Naive B cell (primary cell): Measurements from ENCODE around the gene TSC22D1. TPM values are rescaled to one million over a fixed set of nuclear protein-coding genes. Genes with fewer than 3 reads are reported as not detected.
A peak's percentile ranks its signal among the peaks of the same experiment; 100 is the strongest.

ENCODE experiments used
- ATAC-seq, 2 donors: fragments of 150-1000 bp; cut with Tn5 transposase; 2 replicates each; pipeline ENCODE4 v1.10.0; 2021; ENCODE audit warnings: low read depth in 2 of 2, mild to moderate bottlenecking in 2 of 2, moderate library complexity in 2 of 2
- DNase-seq: peaks from one replicate; pipeline ENCODE4 v3.0.0; 2022
- H3K27ac Mint-ChIP-seq, 6 donors: one replicate each; pipeline ENCODE4 v1.8.0; 2020 to 2022; ENCODE audit warnings: mild to moderate bottlenecking in 6 of 6, mixed read lengths in 6 of 6, moderate library complexity in 5 of 6, inconsistent platforms in 2 of 6
- H3K27me3 Mint-ChIP-seq, 3 donors: one replicate each; pipeline ENCODE4 v1.8.0; 2021 to 2022; ENCODE audit warnings: mixed read lengths in 3 of 3, mild to moderate bottlenecking in 1 of 3
- H3K36me3 Mint-ChIP-seq, 2 donors: one replicate each; pipeline ENCODE4 v1.8.0; 2020 to 2022; ENCODE audit warnings: mixed read lengths in 2 of 2, inconsistent platforms in 1 of 2, mild to moderate bottlenecking in 1 of 2
- H3K4me1 Mint-ChIP-seq, 3 donors: one replicate each; pipeline ENCODE4 v1.8.0; 2020 to 2022; ENCODE audit warnings: mixed read lengths in 3 of 3, inconsistent platforms in 1 of 3, mild to moderate bottlenecking in 1 of 3, moderate library complexity in 1 of 3
- H3K4me3 Mint-ChIP-seq, 8 donors: one replicate each; pipeline ENCODE4 v1.8.0; 2020 to 2022; ENCODE audit warnings: mild to moderate bottlenecking in 8 of 8, mixed read lengths in 8 of 8, moderate library complexity in 8 of 8, inconsistent platforms in 2 of 8
- H3K9me3 Mint-ChIP-seq, 7 donors: one replicate each; pipeline ENCODE4 v1.8.0; 2020 to 2022; ENCODE audit warnings: mixed read lengths in 7 of 7, mild to moderate bottlenecking in 5 of 7, inconsistent platforms in 2 of 7, moderate library complexity in 1 of 7
- polyA plus RNA-seq, 6 donors: library from polyadenylated mRNA; unstranded; fragments of 300-500 nt; fragmentation: Illumina TruSeq; gene quantifications; one replicate each; pipeline ENCODE4 v1.2.3, GENCODE V29; 2021; ENCODE audit warnings: low read depth in 6 of 6

TSC22D1 gene
- polyA plus RNA-seq, 6 donors from 2014 or later: 3.5 to 10.1 (median 7.0) TPM

DNA sequence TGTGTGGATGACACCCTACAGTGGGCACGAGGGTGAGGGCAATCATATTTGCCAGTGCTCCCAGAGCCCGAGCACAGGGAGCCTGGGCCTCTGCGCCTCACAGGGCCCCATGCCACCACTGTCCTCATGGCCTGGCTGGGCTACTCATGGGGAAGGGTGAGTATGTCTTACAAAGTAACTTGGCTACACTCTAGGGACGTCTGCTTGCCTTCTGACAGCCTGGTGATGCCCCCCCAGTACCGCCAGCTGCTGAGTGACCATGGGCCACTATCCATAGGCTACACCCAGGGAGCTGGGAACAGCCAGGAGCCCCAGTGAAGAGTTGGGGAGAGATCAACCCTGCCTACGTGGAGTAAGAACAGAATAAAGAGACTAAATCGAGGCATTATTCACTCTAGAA, 123.7 kb downstream of the TSC22D1 start:
- no peak overlapping the region for H3K4me3 Mint-ChIP-seq
- H3K27me3 Mint-ChIP-seq: no peaks in the 10 kb centered on the region
- no peak overlapping the region for H3K27ac Mint-ChIP-seq
- peaks cover 0 to 12% (median 2%) of the 10 kb centered on the region in 7 donors for H3K9me3 Mint-ChIP-seq
- DNase-seq (no peak), ATAC-seq (no peak)
- H3K36me3 Mint-ChIP-seq: no peaks in the 10 kb centered on the region
- peaks cover 0 to 6% (median 0%) of the 10 kb centered on the region in 3 donors for H3K4me1 Mint-ChIP-seq

DNA sequence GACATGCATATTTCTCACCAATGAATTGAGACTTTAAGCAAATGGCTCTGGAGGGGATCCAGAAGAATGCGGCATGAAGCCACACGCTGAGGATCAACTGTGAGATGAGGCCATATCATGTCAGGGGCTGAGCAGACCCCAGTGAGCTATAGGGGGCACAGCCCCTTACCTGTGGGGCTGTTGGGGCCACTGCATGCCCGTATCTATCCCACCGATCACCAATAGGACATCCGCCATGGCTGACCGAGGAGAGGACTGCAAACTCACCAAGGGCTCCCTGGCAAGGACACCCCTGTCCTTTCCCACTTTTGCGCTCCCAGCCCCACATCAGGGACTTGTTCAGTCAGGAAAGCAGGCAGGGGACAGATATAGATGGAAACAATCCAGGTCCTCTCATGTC, 124.5 kb downstream of the TSC22D1 start:
- Mint-ChIP-seq H3K27me3 (no peaks in the 10 kb centered on the region), H3K36me3 (no peaks in the 10 kb centered on the region), H3K4me3 (no peak overlapping the region), H3K27ac (no peak overlapping the region), H3K9me3 (peaks cover 0 to 12% (median 2%) of the 10 kb centered on the region in 7 donors), H3K4me1 (peaks cover 0 to 6% (median 2%) of the 10 kb centered on the region in 3 donors)
- DNase-seq: no peak
- ATAC-seq: no peak

DNA sequence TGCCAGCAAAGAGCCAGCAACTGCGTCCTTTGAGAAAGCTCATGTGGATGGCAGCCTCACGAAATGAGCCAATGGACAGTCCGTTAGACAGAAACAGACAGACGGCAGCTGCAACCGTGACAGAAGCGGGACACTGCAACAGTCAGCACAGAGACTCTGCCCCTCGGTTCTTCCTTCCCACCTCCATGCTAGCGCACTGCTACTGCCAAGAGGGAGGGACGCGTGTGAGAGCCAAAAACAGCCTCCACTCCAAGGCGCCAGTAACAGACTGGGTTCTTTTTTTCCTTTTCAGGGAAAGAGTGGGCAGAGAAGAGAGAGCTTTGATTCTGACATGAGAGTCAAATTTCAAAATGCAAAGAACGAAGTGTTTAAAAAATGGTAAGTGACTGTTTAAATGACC, 125.0 kb downstream of the TSC22D1 start:
- DNase-seq (no peak), ATAC-seq (no peak)
- no peaks in the 10 kb centered on the region for H3K27me3 Mint-ChIP-seq
- H3K36me3 Mint-ChIP-seq: no peaks in the 10 kb centered on the region
- H3K4me3 Mint-ChIP-seq: no peak overlapping the region
- no peak overlapping the region for H3K27ac Mint-ChIP-seq
- peaks cover 2 to 6% (median 6%) of the 10 kb centered on the region in 3 donors for H3K4me1 Mint-ChIP-seq
- peaks cover 0 to 7% (median 2%) of the 10 kb centered on the region in 7 donors for H3K9me3 Mint-ChIP-seq

DNA sequence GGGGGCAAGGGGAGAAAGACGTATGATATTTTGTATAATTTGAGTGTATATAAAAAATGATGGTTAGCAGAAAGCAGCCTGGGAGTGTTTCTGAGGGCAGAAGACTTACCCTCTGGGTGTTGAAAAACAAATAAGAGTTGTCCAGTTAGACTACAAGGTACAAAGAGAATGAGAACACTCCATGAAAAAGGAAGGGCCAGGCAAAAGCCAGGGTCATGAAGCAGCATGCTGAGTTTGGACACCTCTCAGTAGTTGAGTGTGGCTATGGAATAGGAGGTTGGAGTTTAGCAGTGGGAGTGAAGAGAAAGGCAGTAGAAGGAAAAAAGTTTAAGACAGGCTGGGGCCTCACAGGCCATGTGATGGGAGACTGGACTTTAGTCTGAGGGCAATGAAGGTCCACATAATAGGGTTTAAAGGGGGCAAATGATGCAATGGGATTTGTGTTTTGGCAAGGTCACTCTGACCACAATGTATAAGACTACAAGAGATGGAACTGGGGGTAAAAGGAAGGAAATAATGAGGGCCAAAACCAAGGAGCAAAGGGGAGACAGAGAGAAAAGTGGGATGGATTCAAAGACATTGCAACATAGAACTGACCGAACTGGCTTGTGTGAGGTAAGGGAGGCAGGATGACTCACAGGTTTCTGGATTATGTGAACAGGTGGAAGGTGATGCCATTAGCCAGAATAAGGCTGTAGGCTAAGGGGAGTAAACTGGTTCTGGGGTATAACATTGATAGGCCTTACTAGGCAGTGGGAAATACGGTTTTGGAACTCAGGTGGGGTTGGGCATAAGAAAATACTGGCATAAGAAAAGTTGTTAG, 125.9 kb downstream of the TSC22D1 start:
- no peaks in the 10 kb centered on the region for H3K36me3 Mint-ChIP-seq
- H3K4me1 Mint-ChIP-seq: peaks cover 2 to 6% (median 6%) of the 10 kb centered on the region in 3 donors
- H3K27ac Mint-ChIP-seq: no peak overlapping the region
- DNase-seq (no peak), ATAC-seq (no peak)
- H3K4me3 Mint-ChIP-seq: no peak overlapping the region
- no peaks in the 10 kb centered on the region for H3K9me3 Mint-ChIP-seq
- H3K27me3 Mint-ChIP-seq: no peaks in the 10 kb centered on the region

DNA sequence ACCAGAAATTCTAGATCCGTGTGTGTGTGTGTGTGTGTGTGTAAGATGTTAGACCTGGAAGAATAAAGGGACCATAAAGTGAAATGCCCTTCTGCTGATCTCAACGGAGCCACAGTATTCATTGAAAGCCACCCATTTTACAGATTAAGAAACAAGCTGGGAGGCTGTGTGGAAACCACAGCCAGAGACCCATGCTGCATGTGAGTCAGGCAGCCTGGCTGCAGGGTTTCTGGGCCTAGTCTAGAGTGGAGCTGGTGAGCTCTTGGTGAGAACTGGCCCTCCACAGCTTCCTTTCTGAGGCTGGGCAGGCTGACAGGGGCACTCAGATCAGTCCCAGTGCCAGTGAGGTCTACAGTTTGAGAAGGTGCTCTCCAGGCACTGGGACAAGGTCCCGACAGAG, 127.3 kb downstream of the TSC22D1 start:
- Mint-ChIP-seq H3K4me1 (peaks cover 2 to 6% (median 3%) of the 10 kb centered on the region in 3 donors), H3K27me3 (no peaks in the 10 kb centered on the region), H3K9me3 (no peaks in the 10 kb centered on the region), H3K27ac (no peak overlapping the region), H3K4me3 (no peak overlapping the region), H3K36me3 (no peaks in the 10 kb centered on the region)
- no peak for DNase-seq
- no peak for ATAC-seq

DNA sequence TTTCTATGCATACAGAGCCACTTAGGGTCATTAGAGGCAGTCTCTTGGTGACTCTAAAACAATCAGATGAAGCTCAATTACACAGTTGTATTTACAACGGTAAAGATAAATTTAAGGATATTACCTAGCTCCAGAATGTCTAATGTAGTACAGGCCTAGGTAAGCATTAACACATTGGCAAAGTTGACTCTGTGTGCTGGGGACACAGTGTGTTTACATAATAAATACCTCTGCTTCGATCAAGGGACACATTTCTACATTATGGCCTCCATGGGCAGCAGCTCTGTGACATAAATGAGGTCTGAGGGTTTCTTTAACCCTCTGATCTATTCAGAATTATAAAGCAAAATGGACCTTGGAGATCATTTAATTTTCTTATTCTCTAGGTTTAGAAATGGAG, 127.8 kb downstream of the TSC22D1 start:
- Mint-ChIP-seq H3K4me1 (peaks cover 2 to 6% (median 3%) of the 10 kb centered on the region in 3 donors), H3K4me3 (no peak overlapping the region), H3K27me3 (no peaks in the 10 kb centered on the region), H3K36me3 (no peaks in the 10 kb centered on the region), H3K27ac (no peak overlapping the region), H3K9me3 (no peaks in the 10 kb centered on the region)
- DNase-seq: no peak
- ATAC-seq: no peak

DNA sequence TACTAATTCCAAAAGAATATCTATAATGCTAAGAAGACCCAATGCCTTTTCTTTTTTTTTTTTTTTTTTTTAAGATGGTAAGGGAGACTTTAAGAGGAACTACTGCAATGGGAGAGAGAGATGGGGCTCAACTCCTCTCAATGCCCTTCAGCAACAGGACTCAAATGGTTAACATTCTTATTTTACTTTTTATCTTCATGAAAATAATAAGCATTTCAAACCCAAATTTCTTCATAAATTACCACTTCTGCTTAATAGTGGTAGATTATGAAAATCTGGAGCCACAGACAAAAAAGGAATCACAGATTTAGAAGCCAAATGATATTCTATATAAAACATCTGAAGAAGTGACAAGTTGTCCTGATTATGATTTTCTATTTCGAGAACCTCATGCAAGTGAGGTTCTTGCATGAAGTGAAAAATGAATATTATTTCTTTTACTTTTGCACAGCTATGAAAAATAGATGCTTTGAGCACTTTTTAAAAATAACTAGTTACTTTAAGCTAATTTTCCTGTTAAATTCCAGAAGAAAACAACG, 128.3 kb downstream of the TSC22D1 start:
- no peak for ATAC-seq
- H3K27ac Mint-ChIP-seq: no peak overlapping the region

DNA sequence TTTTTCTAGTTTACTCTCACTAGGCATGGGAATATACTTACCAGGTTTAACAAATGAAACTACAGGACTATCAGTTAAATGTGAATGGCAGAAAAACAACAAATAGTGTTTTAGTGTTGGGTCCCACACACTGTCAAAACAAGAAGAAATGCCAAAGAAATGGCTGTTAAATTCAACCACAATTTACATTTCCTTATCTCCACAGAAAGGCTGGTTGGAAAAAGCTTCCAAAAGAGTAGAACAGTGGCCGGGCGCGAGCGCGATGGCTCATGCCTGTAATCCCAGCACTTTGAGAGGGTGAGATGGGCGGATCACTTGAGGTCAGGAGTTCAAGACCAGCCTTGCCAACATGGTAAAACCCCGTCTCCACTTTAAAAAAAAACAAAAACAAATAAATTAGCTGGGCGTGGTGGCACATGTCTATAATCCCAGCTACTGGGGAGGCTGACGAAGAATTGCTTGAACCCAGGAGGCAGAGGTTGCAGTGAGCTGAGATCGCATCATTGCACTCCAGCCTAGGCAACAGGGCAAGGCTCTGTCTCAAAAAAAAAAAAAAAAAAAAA, 136.0 kb downstream of the TSC22D1 start:
- no peaks in the 10 kb centered on the region for H3K9me3 Mint-ChIP-seq
- H3K27ac Mint-ChIP-seq: peak overlapping the region in 1 of 6 donors; percentile 61
- no peak for DNase-seq
- H3K36me3 Mint-ChIP-seq: no peaks in the 10 kb centered on the region
- no peak overlapping the region for H3K4me3 Mint-ChIP-seq
- no peak for ATAC-seq
- peaks cover 0 to 9% (median 6%) of the 10 kb centered on the region in 3 donors for H3K27me3 Mint-ChIP-seq
- peaks cover 9 to 31% (median 25%) of the 10 kb centered on the region in 3 donors for H3K4me1 Mint-ChIP-seq

More for the DNA sequence above, 128.3 kb downstream of the TSC22D1 start:
- Mint-ChIP-seq H3K4me3 (no peak overlapping the region), H3K9me3 (no peaks in the 10 kb centered on the region), H3K27me3 (no peaks in the 10 kb centered on the region), H3K36me3 (no peaks in the 10 kb centered on the region), H3K4me1 (peaks cover 2 to 6% (median 3%) of the 10 kb centered on the region in 3 donors)
- DNase-seq: no peak

DNA sequence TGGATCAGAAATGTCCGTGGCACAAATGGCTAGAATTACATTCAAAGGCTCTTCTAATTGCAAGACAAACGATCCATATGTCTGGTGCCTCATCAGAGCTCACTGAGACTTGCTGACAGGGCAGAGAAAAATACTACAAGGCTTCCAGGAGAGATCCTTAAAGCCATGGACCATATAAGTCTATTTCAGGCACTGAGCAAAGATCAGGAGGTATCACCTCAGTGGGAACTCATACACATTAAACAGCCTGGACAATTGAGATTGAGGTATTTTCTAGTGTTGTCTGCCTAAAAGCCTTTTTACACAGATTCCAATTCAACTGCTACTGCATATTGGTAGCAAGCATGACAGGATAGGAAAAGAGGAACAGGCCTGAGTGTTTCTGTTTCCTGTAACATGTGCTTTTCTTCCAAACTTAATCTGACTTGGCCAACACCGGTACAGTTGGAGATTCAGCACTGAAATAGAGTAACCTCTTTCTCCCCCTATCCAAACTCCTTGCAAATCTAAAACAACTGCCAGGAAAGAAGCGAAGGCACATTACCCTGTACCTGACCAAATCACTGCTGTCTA, 136.6 kb downstream of the TSC22D1 start:
- Mint-ChIP-seq H3K9me3 (no peaks in the 10 kb centered on the region), H3K27ac (no peak overlapping the region), H3K36me3 (no peaks in the 10 kb centered on the region), H3K4me1 (peaks cover 9 to 35% (median 25%) of the 10 kb centered on the region in 3 donors), H3K27me3 (peaks cover 0 to 9% (median 6%) of the 10 kb centered on the region in 3 donors), H3K4me3 (no peak overlapping the region)
- DNase-seq: no peak
- ATAC-seq: no peak

DNA sequence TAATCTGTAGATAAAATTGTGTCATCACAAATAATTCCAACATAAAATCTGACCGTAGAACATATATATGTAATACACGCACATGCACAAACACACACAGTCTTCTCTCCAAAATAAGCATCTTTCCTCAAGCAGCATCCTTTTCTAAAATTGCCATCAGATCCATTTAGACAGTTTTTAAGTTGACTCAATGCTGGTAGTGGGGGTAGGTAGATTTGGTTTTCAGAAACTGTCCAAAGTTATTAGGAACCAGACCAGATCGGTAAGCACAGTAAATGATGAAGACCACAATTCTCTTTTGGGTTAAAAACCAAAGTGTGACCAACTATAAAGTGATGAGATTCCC, 137.9 kb downstream of the TSC22D1 start:
- peaks cover 9 to 37% (median 27%) of the 10 kb centered on the region in 3 donors for H3K4me1 Mint-ChIP-seq
- no peak overlapping the region for H3K27ac Mint-ChIP-seq
- H3K4me3 Mint-ChIP-seq: peak overlapping the region in 2 of 8 donors; percentile 81 to 87
- ATAC-seq (no peak), DNase-seq (no peak)
- H3K27me3 Mint-ChIP-seq: peaks cover 0 to 9% (median 6%) of the 10 kb centered on the region in 3 donors
- H3K36me3 Mint-ChIP-seq: no peaks in the 10 kb centered on the region
- H3K9me3 Mint-ChIP-seq: no peaks in the 10 kb centered on the region

DNA sequence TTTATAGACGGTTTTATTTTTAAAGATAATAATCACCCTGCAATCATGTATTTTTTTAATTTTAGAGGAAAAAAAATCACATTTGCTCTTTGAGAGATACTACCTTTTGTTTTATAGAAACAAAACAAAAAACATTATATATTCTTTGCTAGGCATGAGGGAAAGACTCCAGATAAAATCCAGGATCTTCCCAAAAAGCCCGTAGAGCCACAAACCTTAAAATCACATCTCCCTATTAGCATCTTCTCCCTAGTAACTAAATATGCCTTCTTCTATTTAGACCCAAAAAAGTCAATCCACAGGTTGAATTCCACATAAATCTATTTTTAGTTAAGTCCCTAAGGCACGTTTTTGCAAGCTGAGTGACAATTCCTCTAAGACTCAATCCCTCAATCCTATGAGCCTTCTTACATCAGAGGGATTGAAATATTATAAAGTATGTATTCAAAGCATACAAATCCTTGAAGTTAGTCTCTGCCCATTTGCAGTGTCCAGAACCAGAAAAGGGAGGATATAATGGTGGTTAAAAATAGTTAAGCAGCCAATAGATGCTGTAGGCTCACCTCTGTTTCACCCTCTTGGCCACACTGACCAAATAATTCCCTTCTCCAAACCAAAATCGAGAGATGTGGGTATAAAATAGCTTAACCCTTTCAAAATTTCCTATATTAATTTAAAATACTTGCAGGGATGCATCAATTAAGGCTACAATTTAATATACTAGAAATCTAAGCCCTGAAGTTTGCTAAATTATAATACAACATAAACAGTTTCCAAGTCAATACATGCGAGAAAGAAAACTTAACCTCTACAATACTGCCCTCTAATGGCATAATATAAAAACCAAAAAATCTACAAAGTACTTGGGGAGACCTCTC, 138.5 kb downstream of the TSC22D1 start:
- Mint-ChIP-seq H3K9me3 (no peaks in the 10 kb centered on the region), H3K4me3 (peak overlapping the region; percentile 81 to 97 (median 94)), H3K4me1 (peaks cover 9 to 37% (median 27%) of the 10 kb centered on the region in 3 donors), H3K27me3 (peaks cover 0 to 9% (median 6%) of the 10 kb centered on the region in 3 donors), H3K27ac (peak overlapping the region in 2 of 6 donors; percentile 84 to 88), H3K36me3 (no peaks in the 10 kb centered on the region)
- DNase-seq (peak; percentile 63), ATAC-seq (peak; percentile 18 to 29)

DNA sequence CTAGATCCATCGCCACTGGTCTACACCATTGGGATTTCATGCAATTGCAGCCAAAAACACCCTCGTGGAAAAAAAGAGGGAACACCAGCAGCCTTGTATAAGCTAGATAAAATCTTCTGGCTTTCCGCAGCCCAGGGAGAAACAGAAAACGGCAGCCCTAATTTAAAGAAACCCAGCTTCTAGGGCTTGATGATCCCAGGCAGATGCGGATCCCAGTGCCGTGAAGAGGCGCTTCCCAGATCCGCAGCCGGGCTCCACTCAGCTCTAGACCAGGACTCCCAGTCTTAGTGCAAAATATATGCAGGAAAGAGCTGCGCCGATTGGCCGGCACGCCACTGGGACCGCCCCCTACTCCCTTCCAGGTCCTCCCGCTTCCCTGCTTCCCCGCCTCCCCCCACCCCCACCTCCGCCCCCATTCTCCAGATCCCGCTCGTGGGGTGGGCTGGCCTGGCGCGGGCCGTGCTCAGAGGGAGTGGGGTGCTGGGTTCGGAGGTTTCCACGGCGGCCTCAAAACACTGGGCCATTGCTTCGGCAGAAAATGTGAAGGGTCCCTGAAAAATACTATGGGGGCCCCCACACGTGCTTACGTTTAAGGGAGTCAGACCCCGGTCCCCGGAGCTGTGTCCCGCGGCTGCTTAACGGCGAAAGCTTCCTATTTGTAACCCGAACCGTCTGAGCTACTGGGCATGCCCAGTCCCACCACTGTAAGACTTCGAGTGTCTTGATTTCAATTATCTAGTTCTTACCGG, 139.4 kb downstream of the TSC22D1 start:
- Mint-ChIP-seq H3K27ac (peak overlapping the region; percentile 12 to 91 (median 86)), H3K27me3 (peaks cover 0 to 9% (median 6%) of the 10 kb centered on the region in 3 donors), H3K4me1 (peaks cover 9 to 37% (median 27%) of the 10 kb centered on the region in 3 donors), H3K36me3 (no peaks in the 10 kb centered on the region), H3K4me3 (peak overlapping the region; percentile 81 to 97 (median 94)), H3K9me3 (no peaks in the 10 kb centered on the region)
- ATAC-seq (peak; percentile 28 to 32), DNase-seq (peak; percentile 39)
